ENCODE data around the gene SPAG4.

Gene SPAG4

DNA sequence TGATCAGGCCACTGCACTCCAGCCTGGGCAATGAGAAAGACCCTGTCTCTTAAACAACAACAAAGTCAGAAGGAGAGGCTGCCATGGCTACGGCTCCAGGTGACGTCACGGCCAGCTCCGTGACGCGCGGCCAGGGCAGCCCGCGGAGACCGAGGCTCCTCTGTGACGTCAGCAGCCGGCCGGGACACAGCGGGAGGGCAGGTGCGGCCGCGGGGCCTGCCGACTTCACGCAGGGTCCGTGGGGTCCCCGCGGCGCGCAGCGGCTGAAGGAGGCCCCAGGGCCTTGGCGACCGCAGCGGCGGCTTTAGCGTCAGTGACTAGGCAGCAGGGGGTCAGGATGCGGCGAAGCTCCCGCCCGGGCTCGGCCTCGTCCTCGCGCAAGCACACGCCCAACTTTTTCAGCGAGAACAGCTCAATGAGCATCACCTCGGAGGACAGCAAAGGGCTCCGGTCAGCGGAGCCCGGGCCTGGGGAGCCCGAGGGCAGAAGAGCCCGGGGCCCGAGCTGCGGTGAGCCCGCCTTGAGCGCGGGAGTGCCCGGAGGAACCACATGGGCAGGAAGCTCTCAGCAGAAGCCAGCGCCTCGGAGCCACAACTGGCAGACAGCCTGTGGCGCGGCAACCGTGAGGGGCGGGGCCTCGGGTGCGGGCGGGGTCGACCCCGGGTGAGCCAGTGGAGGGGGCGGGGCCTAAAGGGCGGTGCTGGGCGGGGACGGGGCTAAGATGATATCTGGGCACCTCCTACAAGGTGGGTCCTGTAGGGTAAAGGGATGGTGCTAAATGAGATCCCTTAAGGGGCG is at the start of gene SPAG4:
Gene SPAG4, plus strand, starts transcription at position 163 of the 798 bp plus-strand sequence. Its CDS starts 175 bp downstream, at position 338.
- DNase-seq: peak; percentile 99

DNA sequence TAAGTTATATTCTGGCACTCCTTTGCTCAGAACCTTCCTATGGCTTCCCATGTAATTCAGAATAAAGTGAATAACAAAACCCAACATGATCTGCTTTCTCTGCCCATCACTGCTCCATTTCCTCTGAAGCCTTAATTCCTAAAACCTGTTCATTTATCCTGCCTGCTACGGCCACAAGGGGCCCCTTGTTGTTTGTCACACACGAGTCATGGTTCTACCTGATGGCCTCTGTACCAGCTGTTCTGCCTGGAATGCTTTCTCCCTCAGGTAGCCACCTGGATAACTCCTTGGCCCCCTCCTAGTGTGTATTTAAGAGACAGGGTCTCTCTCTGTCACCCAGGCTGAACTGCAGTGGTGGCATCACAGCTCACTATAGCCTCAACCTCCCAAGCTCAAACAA is 47.0 kb upstream of the SPAG4 start:
- DNase-seq: no peak

GRCh38 chr20:35571555-35571954 is 44.1 kb upstream of the SPAG4 start:
- no peak for DNase-seq

GRCh38 chr20:35572838-35573237 is 42.8 kb upstream of the SPAG4 start:
- DNase-seq: no peak

GRCh38 chr20:35575958-35576357 is 39.7 kb upstream of the SPAG4 start:
- no peak for DNase-seq

- DNase-seq: no peak
Measured at GRCh38 chr20:35576816-35577215, 38.8 kb upstream of the SPAG4 start.

DNA sequence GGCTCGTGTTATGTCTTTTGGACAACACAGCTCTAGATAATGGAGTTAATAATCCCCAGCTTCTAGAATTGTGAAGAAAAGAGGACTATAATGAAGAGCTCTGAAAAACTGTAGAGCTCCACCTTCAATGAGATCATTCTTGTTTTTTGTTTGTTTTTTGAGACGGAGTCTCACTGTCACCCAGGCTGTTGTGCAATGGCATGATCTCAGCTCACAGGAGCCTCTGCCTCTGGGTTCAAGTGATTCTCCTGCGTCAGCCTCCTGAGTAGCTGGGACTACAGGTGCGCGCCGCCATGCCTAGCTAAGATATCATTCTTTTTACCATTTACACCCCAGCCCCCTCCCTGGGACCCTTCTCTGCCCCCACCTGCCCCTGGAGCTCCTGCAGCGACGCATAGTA is 37.2 kb upstream of the SPAG4 start:
- DNase-seq: no peak

GRCh38 chr20:35579196-35579595 is 36.4 kb upstream of the SPAG4 start:
- no peak for DNase-seq

GRCh38 chr20:35582131-35582530 is 33.5 kb upstream of the SPAG4 start:
- no peak for DNase-seq

DNA sequence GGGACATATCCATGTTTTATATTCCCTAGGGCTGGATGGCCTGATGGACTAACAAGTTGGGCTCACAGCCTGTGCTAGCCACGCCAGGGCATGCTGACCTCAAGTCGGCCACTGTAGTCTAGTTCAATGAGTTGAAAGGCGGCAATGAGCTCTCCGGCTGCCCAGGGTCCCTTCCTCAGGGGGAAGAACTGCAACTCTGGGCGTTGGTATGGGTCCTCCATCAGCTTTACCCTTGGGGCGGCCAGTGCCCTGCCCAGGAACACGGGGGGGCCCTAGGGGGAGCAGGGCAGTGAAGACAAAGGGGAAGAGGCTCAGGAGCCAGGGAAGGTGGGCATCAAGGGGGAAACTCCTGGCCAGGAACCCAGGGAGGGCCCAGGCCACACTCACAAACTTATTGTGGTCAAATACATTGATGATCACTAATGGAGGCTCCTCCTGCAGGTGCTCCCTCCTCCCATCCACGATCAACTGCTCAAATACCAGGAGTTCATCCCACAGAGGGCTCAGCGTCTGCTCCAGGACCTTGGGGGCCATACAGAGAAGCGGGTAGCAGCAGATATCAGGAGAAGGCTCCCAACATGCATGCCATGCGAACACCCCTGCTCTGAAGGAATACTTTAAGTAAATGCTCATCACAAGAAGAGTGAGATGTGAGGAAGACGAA is 32.8 kb upstream of the SPAG4 start:
- DNase-seq: no peak

DNA sequence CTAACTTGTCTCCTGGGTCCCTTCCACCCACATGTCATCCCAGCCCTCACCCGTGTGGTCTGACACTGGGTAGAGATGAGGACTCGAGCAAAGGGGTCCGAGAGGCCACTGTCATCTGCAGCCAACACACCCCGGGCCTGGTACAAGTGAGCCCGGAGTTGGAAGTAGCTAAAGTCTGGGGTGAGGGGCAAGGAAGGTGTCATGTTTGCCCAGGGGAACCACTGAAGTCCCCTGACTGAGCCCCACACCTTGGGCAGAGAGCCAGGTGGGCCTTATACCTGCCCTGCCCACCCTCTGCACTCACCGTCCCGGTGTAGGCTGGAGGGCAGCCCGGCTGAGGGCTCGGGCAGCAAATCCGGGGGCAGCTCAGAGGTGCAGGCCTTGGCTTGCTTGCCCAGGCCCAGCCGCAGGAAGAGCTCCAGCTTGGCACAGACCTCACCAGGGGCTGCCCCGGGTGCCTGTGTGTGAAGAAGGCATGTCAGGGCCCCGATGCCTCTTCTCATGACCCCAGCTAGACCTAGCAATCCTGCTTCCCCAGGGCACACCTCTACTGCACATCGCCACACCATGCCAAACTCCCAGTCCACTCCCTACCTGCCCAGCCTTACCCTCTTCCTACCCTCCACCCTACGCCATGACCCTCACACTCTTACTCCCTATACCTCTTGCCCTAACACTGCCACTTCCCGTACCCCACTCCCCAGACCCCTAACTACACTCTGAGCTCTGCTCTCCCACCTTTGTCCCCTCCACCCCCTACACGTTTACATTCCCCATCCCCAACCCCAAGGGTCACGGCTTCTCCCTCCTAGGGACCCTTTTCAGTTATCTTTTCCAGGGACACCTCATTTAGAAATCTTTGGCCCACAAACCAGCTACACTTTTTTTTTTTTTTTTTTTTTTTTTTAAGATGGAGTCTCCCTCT is 31.7 kb upstream of the SPAG4 start:
- no peak for DNase-seq

DNA sequence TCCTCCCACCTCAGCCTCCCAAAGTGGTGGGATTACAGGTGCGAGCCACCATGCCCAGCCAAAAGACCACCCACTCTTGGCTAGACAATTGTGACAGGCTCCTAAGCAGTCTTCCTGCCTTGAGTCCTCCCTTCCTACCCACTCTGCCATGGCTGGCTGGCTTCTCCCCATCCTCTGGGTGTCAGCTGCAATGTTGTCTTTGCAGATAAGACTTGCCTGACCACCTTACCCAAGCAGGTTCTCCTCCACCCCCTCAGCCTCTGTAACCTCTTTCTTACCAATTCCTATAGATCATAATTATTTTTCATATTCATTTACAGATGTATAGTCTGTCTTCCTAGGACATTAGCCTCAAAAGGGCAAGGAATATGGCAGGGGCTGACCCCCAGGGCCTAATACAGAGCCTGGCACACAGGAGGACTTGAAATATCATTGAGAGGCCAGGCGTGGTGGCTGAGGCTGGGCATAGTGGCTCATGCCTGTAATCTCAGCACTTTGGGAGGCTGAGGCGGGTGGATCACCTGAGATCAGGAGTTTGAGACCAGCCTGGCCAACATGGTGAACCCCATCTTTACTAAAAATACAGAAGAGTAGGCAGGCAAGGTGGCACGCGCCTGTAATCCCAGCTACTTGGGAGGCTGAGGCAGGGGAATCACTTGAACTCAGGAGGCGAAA is 28.7 kb upstream of the SPAG4 start:
- DNase-seq: no peak

DNA sequence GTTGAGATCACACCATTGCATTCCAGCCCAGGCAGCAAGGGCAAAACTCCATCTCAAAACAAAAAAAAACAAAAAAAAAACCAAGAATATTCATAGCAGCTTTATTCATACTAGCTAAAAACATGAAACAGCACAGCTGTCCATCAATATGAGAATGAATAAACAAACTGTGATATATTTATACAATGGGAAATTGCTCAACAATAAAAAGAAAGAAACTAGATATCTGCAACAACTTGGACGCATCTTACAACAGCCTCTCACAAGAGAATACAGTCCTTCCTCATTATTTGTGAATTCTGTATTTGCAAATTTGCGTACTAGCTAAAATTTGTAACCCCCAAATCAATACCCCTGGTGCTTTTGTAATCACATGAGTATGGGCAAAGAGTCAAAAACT is 28.2 kb upstream of the SPAG4 start:
- DNase-seq: no peak

DNA sequence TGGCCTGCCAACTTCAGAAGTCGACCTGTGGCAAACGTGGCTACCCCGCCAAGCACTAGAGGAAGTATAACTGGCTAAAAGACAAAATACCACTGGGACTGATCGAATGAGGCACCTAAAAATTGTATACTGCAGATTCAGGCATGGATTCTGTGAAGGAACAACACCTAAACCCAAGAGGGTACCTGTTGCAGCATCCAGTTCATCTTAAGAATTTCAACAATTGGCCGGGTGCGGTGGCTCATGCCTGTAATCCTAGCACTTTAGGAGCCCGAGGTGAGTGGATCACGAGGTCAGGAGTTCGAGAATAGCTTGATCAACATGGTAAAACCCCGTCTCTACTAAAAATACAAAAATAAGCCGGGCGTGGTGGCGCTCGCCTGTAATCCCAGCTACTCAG is 27.2 kb upstream of the SPAG4 start:
- no peak for DNase-seq

DNA sequence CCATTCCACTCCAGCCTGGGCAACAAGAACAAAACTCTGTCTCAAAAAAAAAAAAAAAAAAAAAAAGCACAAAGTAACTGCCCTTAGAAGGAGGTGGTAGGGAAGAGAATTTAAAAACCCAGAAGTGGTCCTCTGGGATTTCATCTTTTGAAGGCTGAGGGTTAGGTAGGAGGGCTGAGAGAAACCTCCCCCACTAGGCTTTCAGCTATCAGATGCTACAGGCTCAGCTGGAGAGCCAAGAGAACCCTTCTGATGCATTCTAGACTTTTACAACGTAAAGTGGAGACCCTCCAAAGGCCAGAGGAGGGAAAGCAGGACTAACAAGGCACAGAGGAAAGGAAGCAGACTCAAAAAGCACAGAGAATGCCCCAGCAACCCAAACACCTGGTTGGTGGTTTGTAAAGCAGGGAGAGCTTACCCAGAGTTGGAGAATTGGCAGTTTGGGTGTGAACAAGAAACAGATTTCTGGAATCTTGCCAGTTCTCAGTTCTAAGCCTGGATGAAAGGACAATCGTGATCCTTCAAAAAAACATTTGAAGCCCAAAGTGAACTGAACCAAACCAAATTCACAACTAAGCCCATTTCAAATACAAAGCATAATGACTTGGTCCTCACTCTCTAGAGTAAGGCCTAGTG is 23.2 kb upstream of the SPAG4 start:
- DNase-seq: no peak

DNA sequence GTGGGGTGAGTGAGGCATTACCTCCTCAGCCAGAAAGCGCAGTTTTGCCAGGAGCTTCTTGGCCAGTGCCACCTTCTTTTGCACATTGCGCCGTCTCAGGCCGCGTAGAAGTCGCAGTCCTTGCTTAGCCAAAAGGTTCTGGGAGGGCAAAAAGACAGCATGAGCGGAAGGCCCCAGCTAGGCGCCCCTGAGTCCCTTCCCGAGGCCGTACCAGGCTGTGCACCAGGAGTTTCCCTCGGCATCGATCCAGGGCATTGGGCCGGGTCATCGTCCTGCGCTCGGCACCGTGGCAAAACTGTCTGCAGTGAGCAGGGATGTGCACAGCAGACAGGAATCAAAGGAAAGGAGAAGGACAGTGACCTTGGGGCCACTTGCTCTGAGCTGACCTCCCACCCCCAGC is 20.2 kb upstream of the SPAG4 start:
- no peak for DNase-seq

DNA sequence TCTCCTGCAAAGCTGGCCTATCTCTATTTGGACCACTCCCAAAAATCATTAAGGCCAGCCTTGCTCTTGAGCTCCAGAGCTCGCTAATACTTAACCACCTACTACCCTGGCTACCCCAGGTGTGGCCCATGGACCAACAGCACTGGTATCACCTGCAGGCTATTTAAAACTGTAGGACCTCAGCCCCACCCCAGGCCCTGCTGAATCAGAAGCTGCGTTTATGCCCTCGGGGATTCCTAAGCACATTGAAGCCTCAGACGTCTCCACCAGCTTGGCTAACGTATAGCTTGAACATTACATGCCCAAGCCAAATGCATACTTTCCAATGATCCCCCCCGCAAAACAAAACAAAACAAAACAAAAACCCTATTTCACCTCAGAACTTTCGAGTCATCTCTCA is 19.7 kb upstream of the SPAG4 start:
- no peak for DNase-seq

DNA sequence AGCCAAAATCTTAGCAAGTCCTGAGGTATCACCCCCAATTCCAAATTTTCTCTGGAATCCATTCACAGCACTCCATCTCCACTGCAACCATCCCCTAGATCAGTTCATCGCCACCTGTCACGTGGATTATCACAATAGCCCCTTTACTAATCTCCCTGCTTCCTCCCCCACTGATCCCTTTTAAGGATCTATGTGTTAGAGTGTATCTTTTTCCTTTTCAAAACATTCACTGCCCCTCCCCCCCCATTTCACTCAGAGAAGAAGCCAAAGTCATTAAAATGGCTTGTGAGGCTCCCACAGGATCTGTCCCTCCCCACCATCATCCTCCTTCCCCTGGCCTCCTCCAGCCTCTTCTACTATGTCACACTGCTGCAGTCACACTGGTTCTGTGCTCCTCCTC is 18.4 kb upstream of the SPAG4 start:
- no peak for DNase-seq

GRCh38 chr20:35598476-35598875 is 17.2 kb upstream of the SPAG4 start:
- DNase-seq: no peak

GRCh38 chr20:35598899-35599775 is 16.5 kb upstream of the SPAG4 start:
- DNase-seq: no peak

DNA sequence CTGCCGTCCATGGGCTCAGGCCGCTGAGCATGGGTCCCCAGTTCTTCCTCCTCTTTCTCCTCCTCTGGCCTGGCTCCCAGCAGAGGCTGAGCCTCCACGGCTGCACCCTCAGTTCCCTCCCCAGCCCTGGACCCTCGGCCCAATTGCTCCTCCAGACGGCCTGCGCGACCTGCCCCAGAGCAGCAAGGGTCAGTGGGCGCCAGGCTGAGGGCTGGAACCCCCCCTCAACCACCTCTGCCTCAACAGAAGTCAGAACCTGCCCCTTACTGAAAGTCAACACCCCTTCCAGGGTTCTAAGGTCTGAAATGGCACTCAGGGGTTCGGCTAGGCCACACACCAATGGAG is 15.9 kb upstream of the SPAG4 start:
- no peak for DNase-seq

All from GDM1 (cell line).